Activated T-cell treated with anti-CD3 and anti-CD28 coated beads, Interleukin-2, amount 50 U/mL, for 48 hours (primary cell): Measurements from ENCODE around the gene CAPZA1.

Experiments
- DNase-seq, 2 experiments: peaks; one replicate each; pipeline ENCODE4 v3.0.0-alpha.2; 2020

The CAPZA1 gene

DNA sequence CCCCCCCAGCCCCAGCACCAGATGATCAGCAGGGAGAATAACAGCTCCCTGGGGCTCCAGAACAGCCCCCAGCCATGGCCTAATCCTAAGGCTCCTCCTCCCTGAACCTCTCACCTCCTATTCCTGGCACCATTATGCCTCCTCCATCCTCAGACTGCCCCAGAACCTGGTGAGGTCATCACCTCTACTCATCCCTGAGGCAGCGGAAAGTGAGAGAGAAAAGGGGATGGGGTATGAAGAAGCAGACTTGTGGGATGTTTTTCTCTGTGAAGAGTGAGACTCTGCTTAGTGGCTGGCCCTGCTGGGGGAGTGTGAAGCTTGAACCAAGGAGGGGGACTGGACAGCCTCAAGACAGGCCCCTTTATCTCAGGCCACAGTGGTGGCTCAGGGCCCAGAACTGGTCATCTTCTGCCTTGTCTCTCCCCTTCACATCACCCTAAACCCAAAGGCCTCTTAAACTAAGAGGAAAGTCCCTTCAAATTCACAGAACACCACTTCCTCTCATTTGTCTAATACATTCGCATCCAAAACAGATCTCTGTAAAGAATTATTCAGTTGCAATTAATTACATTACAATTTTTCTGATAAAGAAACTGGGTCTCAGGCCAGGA is 97.7 kb downstream of the CAPZA1 start:
- no peak for DNase-seq

DNA sequence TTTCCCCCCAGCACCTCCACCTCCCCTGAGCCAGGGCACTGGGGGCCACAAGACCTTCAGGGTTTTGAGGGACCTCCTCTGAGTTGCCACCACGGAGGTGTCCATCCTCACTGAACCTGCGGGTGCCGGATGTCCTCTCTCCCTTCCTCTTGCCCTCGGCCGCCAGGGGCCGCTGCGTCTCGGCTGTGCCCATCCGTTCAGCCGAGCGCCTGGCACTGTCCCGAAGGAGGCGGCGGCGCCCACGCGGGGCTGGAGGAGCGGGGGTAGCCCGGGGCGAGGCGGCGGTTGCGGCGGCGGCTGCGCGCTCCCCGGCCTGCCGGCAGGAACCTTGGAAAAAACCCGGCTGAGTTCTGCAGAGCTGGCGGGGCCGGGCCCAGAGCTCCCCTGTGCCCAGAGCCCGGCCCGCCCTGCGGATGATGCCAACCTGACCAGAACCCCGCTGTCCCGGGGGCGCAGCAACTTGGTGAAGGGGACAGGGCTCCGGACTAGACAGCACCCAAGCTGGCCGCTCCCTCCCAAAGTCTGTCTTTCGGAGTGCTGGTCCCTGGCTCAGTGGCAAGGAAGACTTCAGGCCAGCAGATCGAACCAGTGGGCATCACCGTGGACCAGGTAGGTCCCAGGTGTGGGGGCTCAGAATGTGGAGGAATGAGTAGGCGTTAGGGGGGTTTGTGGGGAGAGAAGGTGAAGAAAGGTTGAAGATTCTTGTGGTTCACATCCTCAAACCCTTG is 99.2 kb downstream of the CAPZA1 start:
- DNase-seq = peak; percentile 84 to 85

DNA sequence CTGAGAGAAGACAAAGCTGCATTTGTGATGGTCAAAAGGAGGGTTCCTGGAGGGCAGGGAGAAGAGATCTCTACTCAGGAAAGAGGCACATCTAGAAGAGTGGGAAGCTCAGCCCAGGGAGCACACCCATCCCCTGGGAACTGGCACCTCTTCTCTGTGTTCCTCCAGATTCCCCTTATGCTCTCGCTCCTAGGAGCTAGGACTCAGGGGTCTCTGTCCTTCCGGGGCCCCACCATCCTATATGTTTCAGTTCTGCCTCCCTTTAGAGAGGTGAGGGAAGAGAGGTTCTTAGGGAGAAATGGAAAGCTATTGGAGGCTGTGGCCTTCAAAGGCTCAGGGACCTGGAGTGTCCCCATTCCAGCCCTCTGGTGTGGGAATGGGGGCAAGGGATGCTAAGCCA is 100.1 kb downstream of the CAPZA1 start:
- no peak for DNase-seq

DNA sequence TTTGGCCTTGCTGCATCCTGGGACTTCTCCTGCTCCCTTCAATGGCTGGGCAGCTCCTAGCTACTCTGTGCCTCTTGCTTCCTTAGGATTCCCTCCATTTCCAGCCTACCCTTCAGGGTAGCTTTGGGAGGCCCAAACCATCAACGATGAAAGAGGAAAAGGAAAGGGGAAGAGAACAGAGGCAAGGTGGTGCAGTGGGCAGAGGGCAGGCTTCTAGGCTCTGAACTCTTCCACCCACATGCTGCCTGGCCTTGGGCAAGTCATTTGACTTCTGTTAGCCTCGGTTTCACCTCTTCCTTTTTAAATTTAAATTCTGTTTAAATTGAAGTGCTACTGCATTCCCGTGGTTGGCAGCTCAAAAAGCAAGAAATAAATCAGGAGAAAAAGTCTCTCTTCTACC is 101.2 kb downstream of the CAPZA1 start:
- DNase-seq = no peak
